Measurements from ENCODE around the gene PCA3.
"Not testable (repeated sequence)": the region's sequence is repeated elsewhere in the genome, so short reads cannot be mapped to it uniquely, and the experiment has no call there.

Gene PCA3

GRCh38 chr9:76764138-76764537 lies at the start of gene PCA3:
Gene PCA3, plus strand, starts transcription at chr9:76764438.
- no peak for DNase-seq (ENCODE audit: extremely low read depth in 1 of 2, low read depth in 1 of 2)

GRCh38 chr9:76716085-76716672 lies 48.1 kb upstream of the PCA3 start:
- DNase-seq (ENCODE audit: extremely low read depth in 1 of 2, low read depth in 1 of 2) = no peak

- no peak for DNase-seq (ENCODE audit: extremely low read depth in 1 of 2, low read depth in 1 of 2)
Measured at GRCh38 chr9:76717176-76717575, 47.1 kb upstream of the PCA3 start.

- no peak for DNase-seq (ENCODE audit: extremely low read depth in 1 of 2, low read depth in 1 of 2)
Measured at GRCh38 chr9:76717613-76718012, 46.6 kb upstream of the PCA3 start.

GRCh38 chr9:76718166-76718565 lies 46.1 kb upstream of the PCA3 start:
- no peak for DNase-seq (ENCODE audit: extremely low read depth in 1 of 2, low read depth in 1 of 2)

- DNase-seq (ENCODE audit: extremely low read depth in 1 of 2, low read depth in 1 of 2) = no peak
Measured at GRCh38 chr9:76720245-76720644, 44.0 kb upstream of the PCA3 start.

DNA sequence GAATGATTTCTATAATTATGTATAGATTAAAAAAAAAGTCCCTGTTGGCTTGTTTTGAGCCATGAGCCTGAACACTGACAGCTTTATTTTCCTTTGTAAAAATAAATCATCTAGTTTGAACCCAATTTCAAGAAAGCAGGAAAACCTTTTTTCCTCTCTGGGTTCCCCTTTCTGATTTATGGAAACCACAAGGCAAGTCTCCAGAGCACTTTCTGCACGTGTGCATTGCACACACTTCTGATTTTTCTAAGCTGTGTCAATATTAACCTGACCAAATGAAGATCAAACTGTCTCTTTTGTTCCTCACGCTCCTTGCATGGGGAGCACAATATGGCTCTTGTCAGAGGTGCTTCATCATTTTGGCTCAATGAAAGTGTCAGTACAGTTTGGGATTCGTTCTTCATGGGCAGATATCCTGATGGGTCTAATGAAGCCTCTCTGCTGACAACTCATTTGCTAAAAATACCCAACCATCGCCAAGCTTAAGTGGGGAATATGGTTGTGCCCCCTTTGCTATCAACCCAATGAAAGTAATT lies 39.2 kb upstream of the PCA3 start:
- DNase-seq (ENCODE audit: extremely low read depth in 1 of 2, low read depth in 1 of 2) = no peak

GRCh38 chr9:76725885-76726284 lies 38.4 kb upstream of the PCA3 start:
- no peak for DNase-seq (ENCODE audit: extremely low read depth in 1 of 2, low read depth in 1 of 2)

GRCh38 chr9:76729116-76729515 lies 35.1 kb upstream of the PCA3 start:
- no peak for DNase-seq (ENCODE audit: extremely low read depth in 1 of 2, low read depth in 1 of 2)

DNA sequence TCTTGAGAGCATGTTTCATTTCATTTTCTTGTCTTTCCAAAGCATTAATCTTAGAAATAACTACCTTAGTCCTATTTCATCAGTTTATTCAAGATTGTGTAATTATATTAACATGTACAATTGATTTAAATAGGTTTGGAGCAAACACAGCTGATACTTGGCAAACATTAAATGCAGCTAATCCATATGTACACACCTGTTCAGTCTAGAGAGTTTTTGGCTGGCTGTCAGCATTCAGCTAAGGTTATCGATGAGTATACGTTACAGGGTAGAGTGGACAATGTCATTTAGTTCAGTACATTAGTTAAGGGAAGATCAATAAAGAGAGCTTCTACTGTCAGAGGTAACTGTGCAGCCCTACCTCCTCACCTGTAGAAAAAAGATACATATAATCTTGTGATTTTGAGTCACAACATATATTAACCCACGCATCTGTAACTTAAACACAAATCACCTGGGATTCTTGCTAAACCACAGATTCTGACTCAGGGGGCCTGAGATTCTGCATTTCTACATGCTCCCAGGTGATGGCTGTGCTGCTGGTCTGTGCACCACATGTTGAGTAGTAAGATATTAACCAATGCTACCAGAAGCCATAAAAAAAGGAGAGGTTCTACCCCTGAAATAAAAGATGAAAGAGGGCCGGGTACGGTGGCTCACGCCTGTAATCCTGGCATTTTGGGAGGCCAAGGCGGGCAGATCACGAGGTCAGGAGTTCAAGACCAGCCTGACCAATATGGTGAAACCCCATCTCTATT lies 34.1 kb upstream of the PCA3 start:
- no peak for DNase-seq (ENCODE audit: extremely low read depth in 1 of 2, low read depth in 1 of 2)

GRCh38 chr9:76730801-76731200 lies 33.4 kb upstream of the PCA3 start:
- DNase-seq (ENCODE audit: extremely low read depth in 1 of 2, low read depth in 1 of 2) = no peak

DNA sequence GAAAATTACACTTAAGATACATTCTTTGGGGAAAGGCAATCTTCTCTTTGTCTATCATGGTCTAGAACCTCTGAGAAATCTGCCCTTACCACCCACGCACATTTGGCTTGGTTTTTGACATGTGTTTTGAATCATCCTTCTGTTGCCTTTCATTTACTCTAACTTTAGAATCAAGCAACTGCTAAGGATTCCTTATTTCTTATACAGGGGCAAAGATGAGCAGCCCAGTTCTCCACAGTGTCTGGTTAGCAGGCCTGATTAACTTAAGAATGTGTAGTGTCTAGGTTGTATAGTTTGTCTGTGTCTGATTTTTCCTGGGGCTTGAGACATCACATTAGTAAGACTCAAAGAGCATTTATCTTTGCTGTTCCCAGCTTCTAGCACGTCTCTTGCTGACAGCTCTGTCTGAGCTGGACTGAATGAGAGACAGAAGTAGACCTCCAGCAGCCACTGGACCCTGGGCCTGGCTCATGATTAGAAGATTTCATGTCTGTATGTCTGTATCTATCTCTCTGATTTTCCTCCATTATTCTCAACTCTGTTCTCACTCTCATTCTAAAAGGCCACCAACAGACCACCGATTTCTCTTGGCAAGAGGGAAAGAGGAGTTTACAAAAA lies 31.8 kb upstream of the PCA3 start:
- no peak for DNase-seq (ENCODE audit: extremely low read depth in 1 of 2, low read depth in 1 of 2)

DNA sequence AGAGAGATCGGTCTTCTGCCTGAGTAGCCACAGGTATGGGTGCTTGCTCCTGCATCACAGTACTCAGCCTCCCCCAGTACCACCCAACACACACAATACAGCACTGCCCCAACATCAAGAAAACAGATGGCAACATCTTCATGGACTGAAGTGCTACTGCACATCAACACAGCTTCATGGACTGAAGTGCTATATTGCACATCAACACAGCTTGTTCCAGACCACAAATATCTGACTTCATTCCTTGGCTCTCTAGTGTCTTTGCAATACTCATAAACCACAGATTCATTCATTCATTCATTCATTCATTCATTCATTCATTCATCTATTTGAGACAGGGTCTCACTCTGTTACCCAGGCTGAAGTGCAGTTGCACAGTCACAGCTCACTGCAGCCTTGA lies 31.1 kb upstream of the PCA3 start:
- no peak for DNase-seq (ENCODE audit: extremely low read depth in 1 of 2, low read depth in 1 of 2)

GRCh38 chr9:76734716-76735115 lies 29.5 kb upstream of the PCA3 start:
- DNase-seq (ENCODE audit: extremely low read depth in 1 of 2, low read depth in 1 of 2) = no peak

DNA sequence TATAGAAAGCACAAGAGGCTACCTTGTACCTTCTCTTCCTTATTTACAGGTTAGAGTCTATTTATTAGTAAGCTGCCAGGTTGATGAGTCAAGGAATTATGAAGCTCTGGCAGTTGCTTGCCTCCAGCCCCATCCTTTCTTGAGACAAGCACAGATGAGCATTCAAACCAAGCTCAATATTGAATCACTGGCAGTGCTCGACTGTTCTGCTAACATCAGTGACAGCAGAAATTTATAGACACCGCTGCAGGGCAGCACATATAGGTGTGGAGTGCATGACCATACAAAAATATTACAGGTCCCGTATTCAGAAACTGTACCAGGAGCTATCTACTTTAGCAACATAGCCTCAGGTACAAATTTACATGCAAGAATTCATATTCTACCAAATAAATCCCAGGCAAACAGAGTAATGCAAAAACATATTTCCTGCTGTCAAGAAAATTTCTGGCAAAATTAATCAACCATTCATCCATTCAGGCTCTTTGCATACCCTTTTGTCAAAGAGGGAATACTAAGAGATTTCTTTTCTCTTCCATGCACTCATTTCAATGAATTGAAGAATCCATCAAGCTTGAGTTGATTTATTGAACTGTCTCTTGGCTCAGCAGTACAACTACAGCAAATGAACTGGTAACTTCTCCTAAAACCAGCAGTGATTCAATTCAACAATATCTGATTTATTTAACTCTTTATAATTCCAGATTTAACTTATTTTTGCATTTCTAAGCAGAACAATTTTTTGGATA lies 26.9 kb upstream of the PCA3 start:
- no peak for DNase-seq (ENCODE audit: extremely low read depth in 1 of 2, low read depth in 1 of 2)

- DNase-seq (ENCODE audit: extremely low read depth in 1 of 2, low read depth in 1 of 2) = no peak
Measured at GRCh38 chr9:76738402-76738801, 25.8 kb upstream of the PCA3 start.

- DNase-seq (ENCODE audit: extremely low read depth in 1 of 2, low read depth in 1 of 2) = no peak
Measured at GRCh38 chr9:76741524-76741923, 22.7 kb upstream of the PCA3 start.

DNA sequence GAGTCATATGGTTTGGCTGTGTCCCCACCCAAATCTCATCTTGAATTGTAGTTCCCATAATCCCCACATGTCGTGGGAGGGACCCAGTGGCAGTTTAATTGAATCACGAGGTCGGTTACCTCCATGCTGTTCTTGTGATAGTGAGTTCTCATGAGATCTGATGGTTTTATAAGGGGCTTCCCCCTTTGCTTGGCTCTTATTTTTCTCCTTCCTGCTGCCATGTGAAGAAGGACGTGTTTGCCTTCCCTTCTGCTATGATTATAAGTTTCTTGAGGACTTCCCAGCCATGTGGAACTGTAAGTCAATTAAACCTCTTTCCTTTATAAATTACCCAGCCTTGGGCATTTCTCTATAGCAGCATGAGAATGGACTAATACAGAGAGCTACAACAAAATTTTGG lies 21.3 kb upstream of the PCA3 start:
- DNase-seq (ENCODE audit: extremely low read depth in 1 of 2, low read depth in 1 of 2) = not testable (repeated sequence)

GRCh38 chr9:76743931-76744330 lies 20.3 kb upstream of the PCA3 start:
- no peak for DNase-seq (ENCODE audit: extremely low read depth in 1 of 2, low read depth in 1 of 2)

DNA sequence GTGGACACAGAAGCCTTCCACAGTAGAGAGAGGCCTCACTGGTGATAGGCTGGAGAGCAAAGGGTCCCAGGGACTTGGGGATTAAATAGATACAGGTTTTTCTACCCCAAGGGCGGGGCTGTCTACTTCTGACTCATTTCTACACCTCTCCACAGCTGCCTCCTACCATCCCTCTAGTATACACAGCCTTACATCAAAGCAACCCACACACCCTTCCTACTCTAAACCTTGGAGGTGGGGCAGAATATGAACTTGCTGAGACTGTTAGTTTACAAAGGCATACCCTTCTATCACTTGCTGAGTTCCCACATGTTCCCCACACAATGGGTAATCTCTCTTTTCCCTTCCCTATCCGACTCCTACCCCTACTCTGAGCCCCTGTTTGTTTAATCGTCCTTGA lies 19.9 kb upstream of the PCA3 start:
- DNase-seq (ENCODE audit: extremely low read depth in 1 of 2, low read depth in 1 of 2) = no peak

DNA sequence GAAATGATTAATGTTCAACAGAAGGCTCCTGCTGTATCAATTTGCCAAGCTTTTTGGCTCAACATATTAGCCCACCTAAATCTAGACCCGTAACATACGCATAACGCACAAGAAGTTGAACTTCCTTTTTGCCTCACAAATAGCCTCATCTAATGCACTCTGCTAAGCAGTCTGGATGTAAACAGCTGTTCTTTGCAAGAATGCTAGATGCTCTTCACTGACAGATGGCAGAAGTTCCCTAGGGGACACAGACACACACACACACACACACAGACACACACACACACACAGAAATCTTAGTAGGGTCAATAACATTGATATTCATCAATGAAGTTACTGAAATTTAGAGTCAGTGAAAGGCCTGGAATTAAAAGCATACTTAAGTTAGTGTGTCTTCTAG lies 13.2 kb upstream of the PCA3 start:
- DNase-seq (ENCODE audit: extremely low read depth in 1 of 2, low read depth in 1 of 2) = no peak

All from stimulated activated CD8-positive, alpha-beta memory T cell treated with anti-CD3 and anti-CD28 coated beads, Interleukin-7, amount 100 ng/mL, for 48 hours (primary cell).